ENCODE results near the gene SPIRE1.

DNA sequence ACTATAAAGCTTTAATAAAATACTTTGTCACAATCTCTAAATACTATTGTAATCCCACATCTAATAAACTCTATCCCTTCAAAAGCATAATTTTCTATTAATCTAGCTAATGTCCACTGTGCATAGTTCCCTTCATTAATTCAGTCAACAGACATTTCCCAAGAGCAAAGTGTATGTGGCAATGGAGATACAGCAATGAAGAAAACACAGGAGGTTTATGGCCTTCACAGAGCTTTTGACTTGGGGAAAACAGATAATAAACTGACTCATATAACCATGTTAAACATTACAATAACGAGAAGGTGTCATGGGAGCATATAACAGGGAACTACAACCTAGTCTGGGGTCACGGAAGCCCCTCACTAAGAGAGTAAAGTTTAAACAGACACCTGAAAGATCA, 86.3 kb downstream of the SPIRE1 start:
- TF ChIP-seq EZH2 (IDR thresholded peaks at IDR 0.05; ENCODE audit: borderline replicate concordance, insufficient read depth, low read length, poor library complexity, severe bottlenecking): no peak
- TF ChIP-seq, protein P1, sequence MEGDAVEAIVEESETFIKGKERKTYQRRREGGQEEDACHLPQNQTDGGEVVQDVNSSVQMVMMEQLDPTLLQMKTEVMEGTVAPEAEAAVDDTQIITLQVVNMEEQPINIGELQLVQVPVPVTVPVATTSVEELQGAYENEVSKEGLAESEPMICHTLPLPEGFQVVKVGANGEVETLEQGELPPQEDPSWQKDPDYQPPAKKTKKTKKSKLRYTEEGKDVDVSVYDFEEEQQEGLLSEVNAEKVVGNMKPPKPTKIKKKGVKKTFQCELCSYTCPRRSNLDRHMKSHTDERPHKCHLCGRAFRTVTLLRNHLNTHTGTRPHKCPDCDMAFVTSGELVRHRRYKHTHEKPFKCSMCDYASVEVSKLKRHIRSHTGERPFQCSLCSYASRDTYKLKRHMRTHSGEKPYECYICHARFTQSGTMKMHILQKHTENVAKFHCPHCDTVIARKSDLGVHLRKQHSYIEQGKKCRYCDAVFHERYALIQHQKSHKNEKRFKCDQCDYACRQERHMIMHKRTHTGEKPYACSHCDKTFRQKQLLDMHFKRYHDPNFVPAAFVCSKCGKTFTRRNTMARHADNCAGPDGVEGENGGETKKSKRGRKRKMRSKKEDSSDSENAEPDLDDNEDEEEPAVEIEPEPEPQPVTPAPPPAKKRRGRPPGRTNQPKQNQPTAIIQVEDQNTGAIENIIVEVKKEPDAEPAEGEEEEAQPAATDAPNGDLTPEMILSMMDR (IDR thresholded peaks at IDR 0.05; ENCODE audit: poor library complexity, severe bottlenecking): no peak
- no peak for TF ChIP-seq POLR2AphosphoS5 (IDR thresholded peaks at IDR 0.05)
- TF ChIP-seq MXI1 (conservative IDR thresholded peaks at IDR 0.05; ENCODE audit: poor library complexity, severe bottlenecking): no peak
- no peak for TF ChIP-seq SMC3 (conservative IDR thresholded peaks at IDR 0.05; ENCODE audit: poor library complexity)
- no peak for TF ChIP-seq EP300 (conservative IDR thresholded peaks at IDR 0.05; ENCODE audit: poor library complexity, severe bottlenecking)

Measured in neural cell (in vitro differentiated cells).